H1 (cell line): ENCODE measurements around the gene OR1I1. TPM values are rescaled to one million over a fixed set of nuclear protein-coding genes. Genes with fewer than 3 reads are reported as not detected.

Source experiments
- CTCF ChIA-PET: fragments of 300-600 bp; sonication (Branson Sonifier 250); formaldehyde crosslinking; loops from one replicate; lab custom pipeline; 2021; ENCODE audit not compliant: partially characterized antibody; lab: Charles Lee
- POLR2A ChIA-PET: fragments of 300-600 bp; sonication (Branson Sonifier 250); formaldehyde crosslinking; loops from one replicate; lab custom pipeline; 2021; ENCODE audit warnings: inconsistent platforms; ENCODE audit not compliant: partially characterized antibody; lab: Charles Lee
- DNase-seq, 2 experiments: peaks; one replicate each; pipeline versions ENCODE4 v3.0.0 to v3.0.0-alpha.2; 2010 to 2022; ENCODE audit warnings: low spot score in 2 of 2, low read depth in 1 of 2, mixed read lengths in 1 of 2
- FAIRE-seq: peaks from 2 replicates; lab custom pipeline; 2011; peaks lifted over from hg19 to GRCh38; lab: Jason Lieb, UNC
- H2AFZ ChIP-seq: 2 replicates; pipeline ENCODE4 v1.8.1; 2012; ENCODE audit warnings: low read length, inconsistent platforms
- H2AK5ac ChIP-seq: 2 replicates; pipeline ENCODE4 v1.6.1; 2013; ENCODE audit warnings: low read depth, low read length
- H2BK120ac ChIP-seq: replicated peaks from 2 replicates; pipeline ENCODE3; 2013; ENCODE audit warnings: low read depth, low read length, inconsistent platforms
- H2BK12ac ChIP-seq: 2 replicates; pipeline ENCODE4 v1.6.1; 2013; ENCODE audit warnings: low read depth, low read length
- H2BK15ac ChIP-seq: 2 replicates; pipeline ENCODE4 v1.6.1; 2013; ENCODE audit warnings: low read length
- H2BK20ac ChIP-seq: 2 replicates; pipeline ENCODE4 v1.6.1; 2013; ENCODE audit warnings: low read length
- H2BK5ac ChIP-seq: 2 replicates; pipeline ENCODE4 v1.6.1; 2013; ENCODE audit warnings: low read depth, low read length
- H3K14ac ChIP-seq: 2 replicates; pipeline ENCODE4 v1.6.1; 2013; ENCODE audit warnings: inconsistent platforms; ENCODE audit not compliant: insufficient read length
- H3K18ac ChIP-seq: 2 replicates; pipeline ENCODE4 v1.6.1; 2013; ENCODE audit warnings: low read length; ENCODE audit errors: extremely low read depth
- H3K23ac ChIP-seq: 2 replicates; pipeline ENCODE4 v1.6.1; 2013; ENCODE audit warnings: inconsistent platforms; ENCODE audit not compliant: insufficient read length
- H3K23me2 ChIP-seq: 2 replicates; pipeline ENCODE4 v1.6.1; 2013; ENCODE audit warnings: low read depth, low read length
- H3K27ac ChIP-seq: 2 replicates; pipeline ENCODE4 v1.6.1; 2011; ENCODE audit warnings: low read depth, low read length, inconsistent platforms
- H3K27me3 ChIP-seq, 4 experiments: replicated peaks in 1 of 4; 1 replicate in 1 of 4; 2 replicates in 3 of 4; pipeline versions ENCODE4 v1.6.1 to v1.8.1; 2011 to 2013; ENCODE audit warnings: low read length in 3 of 4, mild to moderate bottlenecking in 3 of 4, inconsistent platforms in 2 of 4, mixed read lengths in 2 of 4, moderate library complexity in 1 of 4; ENCODE audit not compliant: control insufficient read depth in 3 of 4, insufficient read depth in 3 of 4; ENCODE audit errors: extremely low read depth in 1 of 4
- H3K36me3 ChIP-seq, 4 experiments: 2 replicates each; pipeline versions ENCODE4 v1.6.1 to v1.8.1; 2011 to 2013; ENCODE audit warnings: mild to moderate bottlenecking in 4 of 4, low read length in 3 of 4, moderate library complexity in 2 of 4, control low read depth in 1 of 4, inconsistent platforms in 1 of 4; ENCODE audit not compliant: insufficient read depth in 4 of 4, control insufficient read depth in 2 of 4
- H3K4ac ChIP-seq: replicated peaks from 2 replicates; pipeline ENCODE3; 2013; ENCODE audit warnings: low read length, low read depth, mixed read lengths, inconsistent platforms; ENCODE audit not compliant: insufficient read length
- H3K4me1 ChIP-seq, 4 experiments: replicated peaks in 1 of 4; 1 replicate in 1 of 4; 2 replicates in 3 of 4; pipeline versions ENCODE4 v1.6.1 to v1.8.1; 2011 to 2013; ENCODE audit warnings: low read length in 3 of 4, inconsistent platforms in 2 of 4, mixed read lengths in 1 of 4; ENCODE audit not compliant: insufficient read depth in 4 of 4, control insufficient read depth in 3 of 4
- H3K4me2 ChIP-seq, 2 experiments: 2 replicates each; pipeline versions ENCODE4 v1.6.1 to v1.8.1; 2011 to 2013; ENCODE audit warnings: low read depth in 2 of 2, low read length in 2 of 2, control low read depth in 1 of 2, inconsistent platforms in 1 of 2, mild to moderate bottlenecking in 1 of 2; ENCODE audit not compliant: insufficient read depth in 1 of 2
- H3K4me3 ChIP-seq, 4 experiments: fragments of 200-600, 300-600 bp in 1 of 4; sonication (generic), shearing (Covaris generic), sonication (Bioruptor Twin) in 1 of 4; 2 replicates each; pipeline versions ENCODE4 v1.5.1 to v1.8.1; 2011 to 2016; ENCODE audit warnings: low read length in 4 of 4, low read depth in 3 of 4, control low read depth in 2 of 4, inconsistent platforms in 2 of 4, mild to moderate bottlenecking in 2 of 4, mixed read lengths in 1 of 4, moderate library complexity in 1 of 4; ENCODE audit not compliant: insufficient read depth in 2 of 4; ENCODE audit errors: extremely low read depth in 1 of 4
- H3K56ac ChIP-seq: replicated peaks from 2 replicates; pipeline ENCODE3; 2013; ENCODE audit warnings: low read depth, mild to moderate bottlenecking, mixed read lengths, low read length, inconsistent platforms; ENCODE audit not compliant: insufficient read length
- H3K79me1 ChIP-seq: 2 replicates; pipeline ENCODE4 v1.6.1; 2013; ENCODE audit warnings: low read depth, low read length, control low read depth
- H3K79me2 ChIP-seq, 2 experiments: 2 replicates each; pipeline versions ENCODE4 v1.6.1 to v1.8.1; 2012 to 2013; ENCODE audit warnings: low read length in 2 of 2, mild to moderate bottlenecking in 2 of 2, inconsistent platforms in 1 of 2; ENCODE audit not compliant: insufficient read depth in 2 of 2, control insufficient read depth in 1 of 2
- H3K9ac ChIP-seq, 4 experiments: replicated peaks in 1 of 4; 1 replicate in 1 of 4; 2 replicates in 3 of 4; pipeline versions ENCODE4 v1.6.1 to v1.8.1; 2011 to 2013; ENCODE audit warnings: low read depth in 3 of 4, low read length in 3 of 4, control low read depth in 2 of 4, mild to moderate bottlenecking in 2 of 4, moderate library complexity in 2 of 4, inconsistent platforms in 1 of 4; ENCODE audit errors: extremely low read depth in 1 of 4
- H3K9me3 ChIP-seq, 2 experiments: 2 replicates each; pipeline versions ENCODE4 v1.6.1 to v1.8.1; 2012 to 2013; ENCODE audit warnings: mild to moderate bottlenecking in 2 of 2, moderate library complexity in 2 of 2, control low read depth in 1 of 2, inconsistent platforms in 1 of 2, low read depth in 1 of 2, low read length in 1 of 2, mixed read lengths in 1 of 2; ENCODE audit not compliant: insufficient read depth in 2 of 2
- H4K20me1 ChIP-seq, 2 experiments: replicated peaks in 1 of 2; 2 replicates each; pipeline versions ENCODE3 to v1.8.1; 2011 to 2013; ENCODE audit warnings: inconsistent platforms in 2 of 2, low read length in 2 of 2, mild to moderate bottlenecking in 1 of 2; ENCODE audit not compliant: insufficient read depth in 2 of 2, control insufficient read depth in 1 of 2
- H4K5ac ChIP-seq: 2 replicates; pipeline ENCODE4 v1.6.1; 2013; ENCODE audit warnings: low read length, low read depth, mixed read lengths, inconsistent platforms; ENCODE audit not compliant: insufficient read length
- H4K8ac ChIP-seq: 2 replicates; pipeline ENCODE4 v1.8.0; 2013; ENCODE audit warnings: mild to moderate bottlenecking, moderate library complexity, low read length, inconsistent platforms; ENCODE audit not compliant: insufficient read depth; ENCODE audit errors: extremely low read depth
- H4K91ac ChIP-seq: replicated peaks from 2 replicates; pipeline ENCODE3; 2013; ENCODE audit warnings: low read length, mixed read lengths, inconsistent platforms; ENCODE audit not compliant: insufficient read length
- CREB1 ChIP-seq: IDR thresholded peaks from 2 replicates; pipeline ENCODE4 v1.6.1; 2012; ENCODE audit warnings: inconsistent platforms
- CTCF ChIP-seq, 3 experiments: IDR thresholded peaks; 1 replicate in 2 of 3; 2 replicates in 1 of 3; pipeline versions ENCODE4 v1.5.1 to v1.6.1; 2011; ENCODE audit warnings: low read length in 3 of 3, mild to moderate bottlenecking in 3 of 3, inconsistent platforms in 2 of 3, low read depth in 1 of 3, moderate library complexity in 1 of 3; ENCODE audit not compliant: insufficient read depth in 1 of 3; ENCODE audit errors: control extremely low read depth in 1 of 3
- GABPA ChIP-seq: IDR thresholded peaks from 2 replicates; pipeline ENCODE4 v1.6.1; 2011; ENCODE audit warnings: mild to moderate bottlenecking, low read length, moderate library complexity, borderline replicate concordance; ENCODE audit not compliant: insufficient read depth
- GTF2F1 ChIP-seq: IDR thresholded peaks from 2 replicates; pipeline ENCODE4 v1.6.1; 2012; ENCODE audit warnings: low read depth, low read length, improper control_type of control experiment, borderline replicate concordance
- NANOG ChIP-seq: IDR thresholded peaks from 2 replicates; pipeline ENCODE4 v1.6.1; 2011; ENCODE audit warnings: low read length, low read depth, mild to moderate bottlenecking, inconsistent platforms; ENCODE audit not compliant: insufficient read depth, poor library complexity, severe bottlenecking
- POLR2AphosphoS5 ChIP-seq: IDR thresholded peaks from 2 replicates; pipeline ENCODE4 v1.6.1; 2011; ENCODE audit warnings: low read depth, low read length
- RBBP5 ChIP-seq: IDR thresholded peaks from 2 replicates; pipeline ENCODE4 v1.7.1; 2012; ENCODE audit warnings: low read depth, mild to moderate bottlenecking, inconsistent platforms, low read length, moderate library complexity, borderline replicate concordance
- SAP30 ChIP-seq: fragments of 300-600 bp; sonication (generic); IDR thresholded peaks from 2 replicates; pipeline ENCODE4 v1.7.1; 2012; ENCODE audit warnings: low read length, moderate library complexity, mild to moderate bottlenecking, inconsistent platforms; ENCODE audit not compliant: insufficient read depth, insufficient replicate concordance
- SIX5 ChIP-seq: IDR thresholded peaks from 2 replicates; pipeline ENCODE4 v1.6.1; 2011; ENCODE audit warnings: mild to moderate bottlenecking, low read depth, low read length
- SP1 ChIP-seq: IDR thresholded peaks from 2 replicates; pipeline ENCODE4 v1.6.1; 2011; ENCODE audit warnings: low read depth, low read length
- TAF1 ChIP-seq: IDR thresholded peaks from 2 replicates; pipeline ENCODE4 v1.6.1; 2011; ENCODE audit warnings: mild to moderate bottlenecking, low read depth, low read length
- TEAD4 ChIP-seq: IDR thresholded peaks from 2 replicates; pipeline ENCODE4 v1.6.1; 2012; ENCODE audit warnings: low read depth, low read length, inconsistent platforms, mixed read lengths
- YY1 ChIP-seq: IDR thresholded peaks from 2 replicates; pipeline ENCODE4 v1.6.1; 2011; ENCODE audit warnings: low read depth, mild to moderate bottlenecking, low read length
- WGBS, 2 experiments: shearing (Covaris generic) in 1 of 2; methylation state at CpG; one replicate each; pipeline versions ENCODE4 v1.1.6 to v1.1.7; 2013 to 2015; ENCODE audit warnings: low lambda C conversion rate in 2 of 2, mixed read lengths in 2 of 2, inconsistent platforms in 1 of 2, low coverage in 1 of 2, missing lambda C conversion rate in 1 of 2; ENCODE audit not compliant: insufficient replicate concordance in 2 of 2, insufficient coverage in 1 of 2, insufficient read length in 1 of 2; ENCODE audit errors: extremely low coverage in 1 of 2, missing lambda C conversion rate in 1 of 2; 5-methylcytosine and 5-hydroxymethylcytosine counted together
- polyA plus RNA-seq, 7 experiments: library from polyadenylated mRNA; depleted of rRNA in 3 of 7; stranded (reverse) in 5 of 7; unstranded in 2 of 7; fragments of >200 nt in 5 of 7; fragments of 200-250 nt in 2 of 7; gene quantifications; 1 replicate in 5 of 7; 2 replicates in 1 of 7; 4 replicates in 1 of 7; pipeline versions ENCODE4 v1.2.1 to v1.2.3, GENCODE V29; 2011 to 2013; ENCODE audit warnings: missing spikeins in 2 of 7, mixed read lengths in 2 of 7
- total RNA-seq: library from RNA; stranded (reverse); fragmentation: NEBNext Ultra II Directional; extraction: Animal tissue kit (Norgen Biotek cat#: 25700); gene quantifications from 2 replicates; pipeline ENCODE4 v1.2.1, GENCODE V29; 2021

The OR1I1 gene
- total and polyA plus RNA-seq, 2 of the 8 experiments (the other 6 are each of a cell fraction or from before 2014, with no cell fraction given) = not detected

- H3K23ac ChIP-seq = no peak overlapping the region
- H3K9me3 ChIP-seq = peaks cover 3 to 4% of the 10 kb centered on the region in 2 experiments; a peak in 2 of 4 replicates
- no peak overlapping the region for H3K56ac ChIP-seq
- H2BK15ac ChIP-seq = no peak overlapping the region
- H3K4me1 ChIP-seq = no peaks in the 10 kb centered on the region
- H3K79me1 ChIP-seq = no peaks in the 10 kb centered on the region
- WGBS, 2 experiments = 85% methylated on average over 4 of the region's 4 CpGs; no CpG with 5 or more reads in 1 of the 2 experiments
- H2BK12ac ChIP-seq = no peak overlapping the region
- no peak overlapping the region for H3K4me2 ChIP-seq
- H3K4me3 ChIP-seq = no peak overlapping the region
- H3K9ac ChIP-seq = no peak overlapping the region
- no peaks in the 10 kb centered on the region for H3K36me3 ChIP-seq
- H3K18ac ChIP-seq = no peak overlapping the region
- H4K20me1 ChIP-seq = no peaks in the 10 kb centered on the region
- H3K4ac ChIP-seq = no peak overlapping the region
- no peak overlapping the region for H2AK5ac ChIP-seq
- no peak overlapping the region for H3K14ac ChIP-seq
- ChIA-PET CTCF (interaction anchor here (0.5 to 0.9 kb wide), 2 partner anchors 9 to 390 kb away, joined by 3 read pairs; no protein-coding TSS in a partner anchor), POLR2A (no interaction called here)
- DNase-seq = no peak
- no peak overlapping the region for H2BK20ac ChIP-seq
- H4K8ac ChIP-seq = no peak overlapping the region
- H2BK120ac ChIP-seq = no peak overlapping the region
- no peak overlapping the region for H4K5ac ChIP-seq
- no peak overlapping the region for H3K27ac ChIP-seq
- H3K79me2 ChIP-seq = no peaks in the 10 kb centered on the region
- H2BK5ac ChIP-seq = no peak overlapping the region
- H3K27me3 ChIP-seq = no peaks in the 10 kb centered on the region
- no peak for FAIRE-seq
- H3K23me2 ChIP-seq = no peaks in the 10 kb centered on the region
- H2AFZ ChIP-seq = no peak overlapping the region
- no peak overlapping the region for H4K91ac ChIP-seq
- TF ChIP-seq YY1 = no peak
- TF ChIP-seq TAF1 = no peak
- no peak for TF ChIP-seq SP1
- TF ChIP-seq RBBP5 = no peak
- TF ChIP-seq SIX5 = no peak
- no peak for TF ChIP-seq GABPA
- TF ChIP-seq SAP30 = no peak
- TF ChIP-seq CREB1 = no peak
- no peak for TF ChIP-seq POLR2AphosphoS5
- TF ChIP-seq CTCF (IDR thresholded peaks at IDR 0.05; ENCODE audit: control extremely low read depth in 1 of 3, insufficient read depth in 1 of 3, low read depth in 1 of 3, low read length in 3 of 3) = no peak
- no peak for TF ChIP-seq GTF2F1
- no peak for TF ChIP-seq NANOG
- no peak for TF ChIP-seq TEAD4
Measured at GRCh38 chr19:15075806-15076205, 6.2 kb upstream of the OR1I1 start.
